ENCODE measurements around the gene RNASEH2A. TPM values are rescaled to one million over a fixed set of nuclear protein-coding genes. Genes with fewer than 3 reads are reported as not detected.

Gene RNASEH2A
- 20.3 TPM for polyA plus RNA-seq
- long read RNA-seq, donor 1, transcript RNASEH2A-201 (8 exons, 2,753 nt): major isoform, 8 of 10 reads
- long read RNA-seq, donor 1, partial matches to known transcripts: 0 of 10 reads
- long read RNA-seq, donor 1, other reads (novel, unspliced or antisense): 0 of 10 reads
- long read RNA-seq, donor 2, transcript RNASEH2A-201 (8 exons, 2,753 nt): major isoform, 12 of 12 reads
- long read RNA-seq, donor 2, partial matches to known transcripts: 0 of 12 reads
- long read RNA-seq, donor 2, other reads (novel, unspliced or antisense): 0 of 12 reads
- long read RNA-seq, donor 3: 0 reads
- long read RNA-seq, donor 4, partial matches to known transcripts: 0 of 3 reads
- long read RNA-seq, donor 4, other reads (novel, unspliced or antisense): 0 of 3 reads
- long read RNA-seq, donor 5, transcript RNASEH2A-201 (8 exons, 2,753 nt): major isoform, 9 of 12 reads
- long read RNA-seq, donor 5, partial matches to known transcripts: 0 of 12 reads
- long read RNA-seq, donor 5, other reads (novel, unspliced or antisense): 0 of 12 reads
- long read RNA-seq, donor 6, transcript RNASEH2A-201 (8 exons, 2,753 nt): major isoform, 10 of 11 reads
- long read RNA-seq, donor 6, partial matches to known transcripts: 0 of 11 reads
- long read RNA-seq, donor 6, other reads (novel, unspliced or antisense): 0 of 11 reads
- long read RNA-seq, donor 7, transcript RNASEH2A-201 (8 exons, 2,753 nt): major isoform, 5 of 8 reads
- long read RNA-seq, donor 7, partial matches to known transcripts: 0 of 8 reads
- long read RNA-seq, donor 7, other reads (novel, unspliced or antisense): 0 of 8 reads
- long read RNA-seq, donor 8, transcript RNASEH2A-201 (8 exons, 2,753 nt): major isoform, 13 of 13 reads
- long read RNA-seq, donor 8, partial matches to known transcripts: 0 of 13 reads
- long read RNA-seq, donor 8, other reads (novel, unspliced or antisense): 0 of 13 reads
- long read RNA-seq, donor 9, transcript RNASEH2A-201 (8 exons, 2,753 nt): major isoform, 9 of 11 reads
- long read RNA-seq, donor 9, partial matches to known transcripts: 0 of 11 reads
- long read RNA-seq, donor 9, other reads (novel, unspliced or antisense): 0 of 11 reads
- long read RNA-seq, donor 10, transcript RNASEH2A-201 (8 exons, 2,753 nt): major isoform, 8 of 8 reads
- long read RNA-seq, donor 10, partial matches to known transcripts: 0 of 8 reads
- long read RNA-seq, donor 10, other reads (novel, unspliced or antisense): 0 of 8 reads
- long read RNA-seq, donor 11, partial matches to known transcripts: 0 of 5 reads
- long read RNA-seq, donor 11, other reads (novel, unspliced or antisense): 0 of 5 reads

GRCh38 chr19:12806242-12807081 lies at the start of gene RNASEH2A:
Gene RNASEH2A (plus strand): TSS chr19:12806584. CDS start chr19:12806674, 90 bp downstream.
- no peaks in the 10 kb centered on the region for H3K27me3 ChIP-seq (ENCODE audit: control insufficient read depth, insufficient read depth, low read length)
- peak within 1 kb of the TSS; percentile 50 for H3K27ac ChIP-seq (ENCODE audit: low read length)
- no CpG with 5 or more reads among the region's 66 CpGs for WGBS (ENCODE audit: insufficient coverage, low lambda C conversion rate)
- H3K4me1 ChIP-seq (ENCODE audit: control insufficient read depth, insufficient read depth, low read length): peaks cover 16% of the 10 kb centered on the region
- peak within 1 kb of the TSS; percentile 59 for H3K4me3 ChIP-seq (ENCODE audit: low read length)
- H3K9me3 ChIP-seq (ENCODE audit: control insufficient read depth, low read depth, low read length): peaks cover 4% of the 10 kb centered on the region
- DNase-seq: peak; percentile 90
- peaks cover 13% of the 10 kb centered on the region for H3K36me3 ChIP-seq (ENCODE audit: control insufficient read depth, insufficient read depth, low read length)

GRCh38 chr19:12757544-12758274 lies 48.7 kb upstream of the RNASEH2A start:
- H3K4me1 ChIP-seq (ENCODE audit: control insufficient read depth, insufficient read depth, low read length): peaks cover 5% of the 10 kb centered on the region
- peaks cover 3% of the 10 kb centered on the region for H3K9me3 ChIP-seq (ENCODE audit: control insufficient read depth, low read depth, low read length)
- H3K27ac ChIP-seq (ENCODE audit: low read length): no peak overlapping the region
- peak overlapping the region; percentile 21 for H3K4me3 ChIP-seq (ENCODE audit: low read length)
- H3K36me3 ChIP-seq (ENCODE audit: control insufficient read depth, insufficient read depth, low read length): peaks cover 8% of the 10 kb centered on the region
- no CpG with 5 or more reads among the region's 60 CpGs for WGBS (ENCODE audit: insufficient coverage, low lambda C conversion rate)
- H3K27me3 ChIP-seq (ENCODE audit: control insufficient read depth, insufficient read depth, low read length): peaks cover 16% of the 10 kb centered on the region
- peak; percentile 73 to 74 for DNase-seq

- DNase-seq: no peak
- H3K4me3 ChIP-seq (ENCODE audit: low read length): no peak overlapping the region
- no CpG with 5 or more reads among the region's 6 CpGs for WGBS (ENCODE audit: insufficient coverage, low lambda C conversion rate)
- peaks cover 5% of the 10 kb centered on the region for H3K4me1 ChIP-seq (ENCODE audit: control insufficient read depth, insufficient read depth, low read length)
- H3K27ac ChIP-seq (ENCODE audit: low read length): no peak overlapping the region
- H3K36me3 ChIP-seq (ENCODE audit: control insufficient read depth, insufficient read depth, low read length): peaks cover 25% of the 10 kb centered on the region
- H3K9me3 ChIP-seq (ENCODE audit: control insufficient read depth, low read depth, low read length): peaks cover 7% of the 10 kb centered on the region
- peaks cover 2% of the 10 kb centered on the region for H3K27me3 ChIP-seq (ENCODE audit: control insufficient read depth, insufficient read depth, low read length)
Observed at GRCh38 chr19:12759686-12760085, 46.7 kb upstream of the RNASEH2A start.

GRCh38 chr19:12763100-12763499 lies 43.3 kb upstream of the RNASEH2A start:
- no peak overlapping the region for H3K4me3 ChIP-seq (ENCODE audit: low read length)
- no peaks in the 10 kb centered on the region for H3K27me3 ChIP-seq (ENCODE audit: control insufficient read depth, insufficient read depth, low read length)
- no peak overlapping the region for H3K27ac ChIP-seq (ENCODE audit: low read length)
- no peak for DNase-seq
- H3K36me3 ChIP-seq (ENCODE audit: control insufficient read depth, insufficient read depth, low read length): peaks cover 50% of the 10 kb centered on the region
- WGBS (ENCODE audit: insufficient coverage, low lambda C conversion rate): no CpG with 5 or more reads among the region's 11 CpGs
- H3K9me3 ChIP-seq (ENCODE audit: control insufficient read depth, low read depth, low read length): peaks cover 7% of the 10 kb centered on the region
- peaks cover 4% of the 10 kb centered on the region for H3K4me1 ChIP-seq (ENCODE audit: control insufficient read depth, insufficient read depth, low read length)

- Histone ChIP-seq H3K36me3 (ENCODE audit: control insufficient read depth, insufficient read depth, low read length) (peaks cover 57% of the 10 kb centered on the region), H3K9me3 (ENCODE audit: control insufficient read depth, low read depth, low read length) (peaks cover 7% of the 10 kb centered on the region), H3K27me3 (ENCODE audit: control insufficient read depth, insufficient read depth, low read length) (no peaks in the 10 kb centered on the region), H3K4me3 (ENCODE audit: low read length) (no peak overlapping the region), H3K27ac (ENCODE audit: low read length) (no peak overlapping the region), H3K4me1 (ENCODE audit: control insufficient read depth, insufficient read depth, low read length) (peaks cover 3% of the 10 kb centered on the region)
- 100% methylated on average over 1 of the region's 16 CpGs for WGBS (ENCODE audit: insufficient coverage, low lambda C conversion rate)
- DNase-seq: no peak
Observed at GRCh38 chr19:12764698-12765097, 41.7 kb upstream of the RNASEH2A start.

GRCh38 chr19:12766051-12766521 lies 40.3 kb upstream of the RNASEH2A start:
- H3K27ac ChIP-seq (ENCODE audit: low read length): peak overlapping the region; percentile 79
- H3K4me3 ChIP-seq (ENCODE audit: low read length): peak overlapping the region; percentile 40
- peaks cover 4% of the 10 kb centered on the region for H3K9me3 ChIP-seq (ENCODE audit: control insufficient read depth, low read depth, low read length)
- peak; percentile 78 to 88 for DNase-seq
- no peaks in the 10 kb centered on the region for H3K27me3 ChIP-seq (ENCODE audit: control insufficient read depth, insufficient read depth, low read length)
- WGBS (ENCODE audit: insufficient coverage, low lambda C conversion rate): 6% methylated on average over 3 of the region's 30 CpGs
- peaks cover 66% of the 10 kb centered on the region for H3K36me3 ChIP-seq (ENCODE audit: control insufficient read depth, insufficient read depth, low read length)
- H3K4me1 ChIP-seq (ENCODE audit: control insufficient read depth, insufficient read depth, low read length): peaks cover 3% of the 10 kb centered on the region

GRCh38 chr19:12767150-12767549 lies 39.2 kb upstream of the RNASEH2A start:
- Histone ChIP-seq H3K4me3 (ENCODE audit: low read length) (no peak overlapping the region), H3K27ac (ENCODE audit: low read length) (no peak overlapping the region), H3K36me3 (ENCODE audit: control insufficient read depth, insufficient read depth, low read length) (peaks cover 69% of the 10 kb centered on the region), H3K9me3 (ENCODE audit: control insufficient read depth, low read depth, low read length) (peaks cover 4% of the 10 kb centered on the region), H3K27me3 (ENCODE audit: control insufficient read depth, insufficient read depth, low read length) (no peaks in the 10 kb centered on the region), H3K4me1 (ENCODE audit: control insufficient read depth, insufficient read depth, low read length) (peaks cover 3% of the 10 kb centered on the region)
- DNase-seq: no peak
- WGBS (ENCODE audit: insufficient coverage, low lambda C conversion rate): no CpG with 5 or more reads among the region's 11 CpGs

GRCh38 chr19:12767666-12768065 lies 38.7 kb upstream of the RNASEH2A start:
- Histone ChIP-seq H3K9me3 (ENCODE audit: control insufficient read depth, low read depth, low read length) (peaks cover 4% of the 10 kb centered on the region), H3K27ac (ENCODE audit: low read length) (no peak overlapping the region), H3K4me1 (ENCODE audit: control insufficient read depth, insufficient read depth, low read length) (peaks cover 3% of the 10 kb centered on the region), H3K36me3 (ENCODE audit: control insufficient read depth, insufficient read depth, low read length) (peaks cover 70% of the 10 kb centered on the region), H3K27me3 (ENCODE audit: control insufficient read depth, insufficient read depth, low read length) (no peaks in the 10 kb centered on the region), H3K4me3 (ENCODE audit: low read length) (no peak overlapping the region)
- no peak for DNase-seq
- WGBS (ENCODE audit: insufficient coverage, low lambda C conversion rate): 100% methylated on average over 1 of the region's 15 CpGs

GRCh38 chr19:12769689-12770088 lies 36.7 kb upstream of the RNASEH2A start:
- Histone ChIP-seq H3K9me3 (ENCODE audit: control insufficient read depth, low read depth, low read length) (no peaks in the 10 kb centered on the region), H3K27me3 (ENCODE audit: control insufficient read depth, insufficient read depth, low read length) (no peaks in the 10 kb centered on the region), H3K36me3 (ENCODE audit: control insufficient read depth, insufficient read depth, low read length) (peaks cover 62% of the 10 kb centered on the region), H3K27ac (ENCODE audit: low read length) (no peak overlapping the region), H3K4me3 (ENCODE audit: low read length) (no peak overlapping the region), H3K4me1 (ENCODE audit: control insufficient read depth, insufficient read depth, low read length) (peaks cover 14% of the 10 kb centered on the region)
- no CpG with 5 or more reads among the region's 37 CpGs for WGBS (ENCODE audit: insufficient coverage, low lambda C conversion rate)
- DNase-seq: peak in 1 of 2 donors; percentile 61
